K562 (cell line): ENCODE results near the gene TRDMT1. TPM values are rescaled to one million over a fixed set of nuclear protein-coding genes. Genes with fewer than 3 reads are reported as not detected.
A peak's percentile ranks its signal among the peaks of the same experiment; 100 is the strongest.

Experiments
- ARID1B ChIP-seq: fragments of 450-650 bp; IDR thresholded peaks from 2 replicates; pipeline ENCODE4 v1.6.1; 2016; ENCODE audit warnings: antibody characterized with exemption, mild to moderate bottlenecking, inconsistent platforms
- GTF2E2 ChIP-seq: fragments of 200-800 bp; sonication (Bioruptor generic); IDR thresholded peaks from 2 replicates; pipeline ENCODE4 v1.6.1; 2016; ENCODE audit warnings: missing genetic modification characterization, missing compliant biosample characterization
- KLF1 ChIP-seq: fragments of 450-650 bp; IDR thresholded peaks from 2 replicates; pipeline ENCODE4 v1.6.1; 2016; ENCODE audit warnings: missing genetic modification characterization, missing compliant biosample characterization
- NCOA1 ChIP-seq: fragments of 450-650 bp; IDR thresholded peaks from 2 replicates; pipeline ENCODE4 v1.6.1; 2016; ENCODE audit warnings: low read depth
- NFATC3 ChIP-seq: fragments of 450-650 bp; IDR thresholded peaks from 2 replicates; pipeline ENCODE4 v1.6.1; 2017; ENCODE audit warnings: mild to moderate bottlenecking
- PYGO2 ChIP-seq: fragments of 450-650 bp; IDR thresholded peaks from 2 replicates; pipeline ENCODE4 v1.6.1; 2016; ENCODE audit warnings: mild to moderate bottlenecking, missing genetic modification characterization, moderate library complexity, missing compliant biosample characterization
- SETDB1 ChIP-seq: IDR thresholded peaks from one replicate; pipeline ENCODE4 v1.6.1; 2012; ENCODE audit warnings: low read length, control low read depth, inconsistent platforms
- SFPQ ChIP-seq: fragments of 200-400 bp; formaldehyde crosslinking; IDR thresholded peaks from 2 replicates; pipeline ENCODE4 v1.6.1; 2017; ENCODE audit warnings: mild to moderate bottlenecking, low read depth, low read length, moderate library complexity
- SMAD2 ChIP-seq: fragments of 150-350 bp; IDR thresholded peaks from 2 replicates; pipeline ENCODE4 v1.6.1; 2014; ENCODE audit warnings: low read depth, mild to moderate bottlenecking, low read length
- SMARCA5 ChIP-seq: fragments of 450-650 bp; IDR thresholded peaks from 2 replicates; pipeline ENCODE4 v1.6.1; 2016
- TCFL5 ChIP-seq: fragments of 250-450 bp; sonication (Bioruptor Pico); conservative IDR thresholded peaks from 2 replicates; pipeline ENCODE4 v1.6.1; 2021; ENCODE audit warnings: mild to moderate bottlenecking, moderate library complexity, matching md5 sums
- XRCC3 ChIP-seq: fragments of 450-650 bp; IDR thresholded peaks from 2 replicates; pipeline ENCODE4 v1.6.1; 2017; ENCODE audit warnings: mild to moderate bottlenecking, moderate library complexity
- YY1 ChIP-seq, 3 experiments: IDR thresholded peaks; 2 replicates each; pipeline ENCODE4 v1.6.1; 2011; ENCODE audit warnings: low read length in 2 of 3, mild to moderate bottlenecking in 2 of 3, moderate library complexity in 2 of 3, borderline replicate concordance in 1 of 3, control low read depth in 1 of 3, low read depth in 1 of 3; ENCODE audit not compliant: insufficient read depth in 3 of 3, insufficient replicate concordance in 2 of 3, control insufficient read depth in 1 of 3, insufficient read length in 1 of 3; ENCODE audit errors: extremely low read depth in 1 of 3
- ZNF146 ChIP-seq: IDR thresholded peaks from one replicate; pipeline ENCODE4 v1.6.1; 2018; ENCODE audit warnings: missing compliant biosample characterization; ENCODE audit not compliant: unreplicated experiment
- ZNF24 ChIP-seq: fragments of 450-650 bp; IDR thresholded peaks from 2 replicates; pipeline ENCODE4 v1.6.1; 2016
- ZNF436 ChIP-seq: fragments of 250-450, 450-650 bp; sonication (Bioruptor Pico); formaldehyde crosslinking; IDR thresholded peaks from 2 replicates; pipeline ENCODE4 v1.7.0; 2020; ENCODE audit warnings: mild to moderate bottlenecking
- ZSCAN32 ChIP-seq: fragments of 450-650 bp; formaldehyde crosslinking; IDR thresholded peaks from 2 replicates; pipeline ENCODE4 v1.4.0; 2020; ENCODE audit warnings: mild to moderate bottlenecking, moderate library complexity
- polyA plus RNA-seq, 8 experiments: library from polyadenylated mRNA; depleted of rRNA in 4 of 8; stranded (reverse) in 5 of 8; unstranded in 3 of 8; fragments of >200 nt; fragmentation: Nextera tagmentation in 2 of 8; fragmentation: Illumina TruSeq in 1 of 8; extraction: Ambion mirVana in 2 of 8; extraction: Trizol in 1 of 8; gene quantifications; 2 replicates each; pipeline versions ENCODE4 v1.2.1 to v1.2.3, GENCODE V29; 2011 to 2014; ENCODE audit warnings: inconsistent platforms in 1 of 8, missing spikeins in 1 of 8
- total RNA-seq, 7 experiments: library from RNA; depleted of rRNA in 6 of 7; stranded (reverse); fragments of >200 nt in 6 of 7; fragmentation: Illumina TruSeq in 2 of 7; extraction: Trizol in 2 of 7; gene quantifications; 2 replicates each; pipeline versions ENCODE4 v1.2.1 to v1.2.3, GENCODE V29; 2011 to 2021; ENCODE audit warnings: low replicate concordance in 1 of 7
- TF ChIP-seq, protein P1 (sequence below): sonication (generic); formaldehyde crosslinking; IDR thresholded peaks from 2 replicates; pipeline ENCODE4 v1.8.1; 2022; ENCODE audit warnings: missing genetic modification reagents
- TF ChIP-seq, protein P2 (sequence below): fragments of 200-800 bp; sonication (Bioruptor generic); IDR thresholded peaks from 2 replicates; pipeline ENCODE4 v1.6.1; 2016; ENCODE audit warnings: missing genetic modification characterization, missing compliant biosample characterization

Gene TRDMT1
- total and polyA plus RNA-seq, 9 of the 15 experiments (the other 6 are each of a cell fraction or from before 2014, with no cell fraction given) = 5.4 to 12.6 (median 9.3) TPM

GRCh38 chr10:17228091-17229015, 26.9 kb upstream of the TRDMT1 start, which contains the start of gene VIM (continued):
- TF ChIP-seq ZNF146 (no peak), ZNF436 (CRISPR knock-in tag) (no peak), SFPQ (no peak), KLF1 (peak; percentile 93), NCOA1 (peak; percentile 58), PYGO2 (tag) (no peak), GTF2E2 (tag) (no peak), YY1 (IDR thresholded peaks at IDR 0.05; ENCODE audit: borderline replicate concordance in 1 of 3, control insufficient read depth in 1 of 3, extremely low read depth in 1 of 3, insufficient read depth in 3 of 3, insufficient read length in 1 of 3, insufficient replicate concordance in 2 of 3, low read depth in 1 of 3, low read length in 2 of 3) (no peak), ZSCAN32 (CRISPR knock-in tag) (no peak), ZNF24 (peak; percentile 40), XRCC3 (no peak), NFATC3 (no peak), TCFL5 (no peak), SETDB1 (no peak), SMAD2 (no peak), ARID1B (peak; percentile 90), SMARCA5 (no peak)
- TF ChIP-seq, protein P1, sequence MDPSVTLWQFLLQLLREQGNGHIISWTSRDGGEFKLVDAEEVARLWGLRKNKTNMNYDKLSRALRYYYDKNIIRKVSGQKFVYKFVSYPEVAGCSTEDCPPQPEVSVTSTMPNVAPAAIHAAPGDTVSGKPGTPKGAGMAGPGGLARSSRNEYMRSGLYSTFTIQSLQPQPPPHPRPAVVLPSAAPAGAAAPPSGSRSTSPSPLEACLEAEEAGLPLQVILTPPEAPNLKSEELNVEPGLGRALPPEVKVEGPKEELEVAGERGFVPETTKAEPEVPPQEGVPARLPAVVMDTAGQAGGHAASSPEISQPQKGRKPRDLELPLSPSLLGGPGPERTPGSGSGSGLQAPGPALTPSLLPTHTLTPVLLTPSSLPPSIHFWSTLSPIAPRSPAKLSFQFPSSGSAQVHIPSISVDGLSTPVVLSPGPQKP (CRISPR knock-in tag) = no peak
- TF ChIP-seq, protein P2, sequence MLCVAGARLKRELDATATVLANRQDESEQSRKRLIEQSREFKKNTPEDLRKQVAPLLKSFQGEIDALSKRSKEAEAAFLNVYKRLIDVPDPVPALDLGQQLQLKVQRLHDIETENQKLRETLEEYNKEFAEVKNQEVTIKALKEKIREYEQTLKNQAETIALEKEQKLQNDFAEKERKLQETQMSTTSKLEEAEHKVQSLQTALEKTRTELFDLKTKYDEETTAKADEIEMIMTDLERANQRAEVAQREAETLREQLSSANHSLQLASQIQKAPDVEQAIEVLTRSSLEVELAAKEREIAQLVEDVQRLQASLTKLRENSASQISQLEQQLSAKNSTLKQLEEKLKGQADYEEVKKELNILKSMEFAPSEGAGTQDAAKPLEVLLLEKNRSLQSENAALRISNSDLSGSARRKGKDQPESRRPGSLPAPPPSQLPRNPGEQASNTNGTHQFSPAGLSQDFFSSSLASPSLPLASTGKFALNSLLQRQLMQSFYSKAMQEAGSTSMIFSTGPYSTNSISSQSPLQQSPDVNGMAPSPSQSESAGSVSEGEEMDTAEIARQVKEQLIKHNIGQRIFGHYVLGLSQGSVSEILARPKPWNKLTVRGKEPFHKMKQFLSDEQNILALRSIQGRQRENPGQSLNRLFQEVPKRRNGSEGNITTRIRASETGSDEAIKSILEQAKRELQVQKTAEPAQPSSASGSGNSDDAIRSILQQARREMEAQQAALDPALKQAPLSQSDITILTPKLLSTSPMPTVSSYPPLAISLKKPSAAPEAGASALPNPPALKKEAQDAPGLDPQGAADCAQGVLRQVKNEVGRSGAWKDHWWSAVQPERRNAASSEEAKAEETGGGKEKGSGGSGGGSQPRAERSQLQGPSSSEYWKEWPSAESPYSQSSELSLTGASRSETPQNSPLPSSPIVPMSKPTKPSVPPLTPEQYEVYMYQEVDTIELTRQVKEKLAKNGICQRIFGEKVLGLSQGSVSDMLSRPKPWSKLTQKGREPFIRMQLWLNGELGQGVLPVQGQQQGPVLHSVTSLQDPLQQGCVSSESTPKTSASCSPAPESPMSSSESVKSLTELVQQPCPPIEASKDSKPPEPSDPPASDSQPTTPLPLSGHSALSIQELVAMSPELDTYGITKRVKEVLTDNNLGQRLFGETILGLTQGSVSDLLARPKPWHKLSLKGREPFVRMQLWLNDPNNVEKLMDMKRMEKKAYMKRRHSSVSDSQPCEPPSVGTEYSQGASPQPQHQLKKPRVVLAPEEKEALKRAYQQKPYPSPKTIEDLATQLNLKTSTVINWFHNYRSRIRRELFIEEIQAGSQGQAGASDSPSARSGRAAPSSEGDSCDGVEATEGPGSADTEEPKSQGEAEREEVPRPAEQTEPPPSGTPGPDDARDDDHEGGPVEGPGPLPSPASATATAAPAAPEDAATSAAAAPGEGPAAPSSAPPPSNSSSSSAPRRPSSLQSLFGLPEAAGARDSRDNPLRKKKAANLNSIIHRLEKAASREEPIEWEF (CRISPR knock-in tag) = no peak
